SK-N-SH (cell line): Measurements from ENCODE around the gene NOCT. TPM values are rescaled to one million over a fixed set of nuclear protein-coding genes. Genes with fewer than 3 reads are reported as not detected.

Experiments
- CTCF ChIA-PET: fragments of 300-600, 350-600 bp; formaldehyde crosslinking; extraction: SDS; loops from one replicate; lab custom pipeline; 2021; lab: Yijun Ruan, JAX
- POLR2A ChIA-PET: fragments of 350-600 bp; sonication (Branson Sonifier 250); formaldehyde crosslinking; extraction: SDS; loops from one replicate; lab custom pipeline; 2020; ENCODE audit warnings: antibody characterized with exemption, inconsistent platforms; lab: Yijun Ruan, JAX
- DNase-seq: peaks from one replicate; pipeline ENCODE4 v3.0.0; 2012
- H2AFZ ChIP-seq: fragments of 200-600 bp; sonication (generic); 2 replicates; pipeline ENCODE4 v1.8.1; 2016; ENCODE audit warnings: antibody characterized with exemption, mild to moderate bottlenecking, low read depth
- H3F3A ChIP-seq: fragments of 200-600 bp; sonication (generic); replicated peaks from 2 replicates; pipeline ENCODE3; 2016; ENCODE audit warnings: antibody characterized with exemption, mild to moderate bottlenecking; ENCODE audit not compliant: insufficient read depth
- H3K27ac ChIP-seq, 2 experiments: fragments of 200-500 bp in 1 of 2; fragments of 200-600 bp in 1 of 2; sonication (Bioruptor generic) in 1 of 2; sonication (generic), shearing (Covaris generic) in 1 of 2; 2 replicates each; pipeline versions ENCODE4 v1.5.1 to v1.6.1; 2014 to 2016; ENCODE audit warnings: low read depth in 2 of 2, inconsistent platforms in 1 of 2, low read length in 1 of 2, mild to moderate bottlenecking in 1 of 2, mixed read lengths in 1 of 2
- H3K27me3 ChIP-seq: fragments of 200-600 bp; sonication (generic), shearing (Covaris generic); 2 replicates; pipeline ENCODE4 v1.6.1; 2016; ENCODE audit warnings: mixed run types; ENCODE audit not compliant: insufficient read depth
- H3K36me3 ChIP-seq, 2 experiments: fragments of 200-500 bp in 1 of 2; fragments of 200-600 bp in 1 of 2; sonication (Bioruptor generic) in 1 of 2; sonication (generic) in 1 of 2; replicated peaks in 1 of 2; 2 replicates each; pipeline versions ENCODE3 to v1.5.1; 2014 to 2016; ENCODE audit warnings: low read length in 1 of 2, mild to moderate bottlenecking in 1 of 2; ENCODE audit not compliant: insufficient read depth in 2 of 2, control insufficient read depth in 1 of 2
- H3K4me1 ChIP-seq, 2 experiments: fragments of 200-500 bp in 1 of 2; fragments of 200-600 bp in 1 of 2; sonication (Bioruptor generic) in 1 of 2; sonication (generic), shearing (Covaris generic) in 1 of 2; 2 replicates each; pipeline versions ENCODE4 v1.5.1 to v1.6.1; 2014 to 2016; ENCODE audit warnings: low read depth in 1 of 2, low read length in 1 of 2, mixed run types in 1 of 2; ENCODE audit not compliant: insufficient read depth in 2 of 2, control insufficient read depth in 1 of 2
- H3K4me2 ChIP-seq: fragments of 200-600 bp; sonication (generic), shearing (Covaris generic); 2 replicates; pipeline ENCODE4 v1.6.1; 2017; ENCODE audit warnings: mixed run types
- H3K4me3 ChIP-seq, 2 experiments: fragments of 200-500 bp in 1 of 2; fragments of 200-600 bp in 1 of 2; sonication (Bioruptor generic) in 1 of 2; sonication (generic), shearing (Covaris generic) in 1 of 2; 2 replicates each; pipeline versions ENCODE4 v1.5.1 to v1.8.1; 2014 to 2016; ENCODE audit warnings: low read depth in 2 of 2, inconsistent platforms in 1 of 2, low read length in 1 of 2, mild to moderate bottlenecking in 1 of 2, mixed read lengths in 1 of 2, moderate library complexity in 1 of 2
- H3K79me2 ChIP-seq: fragments of 200-600 bp; sonication (generic); 2 replicates; pipeline ENCODE4 v1.8.1; 2017; ENCODE audit warnings: mild to moderate bottlenecking; ENCODE audit not compliant: insufficient read depth
- H3K9ac ChIP-seq: fragments of 200-600 bp; sonication (generic); 2 replicates; pipeline ENCODE4 v1.6.1; 2017; ENCODE audit warnings: mixed run types
- H3K9me2 ChIP-seq: fragments of 200-600 bp; sonication (generic); 2 replicates; pipeline ENCODE4 v1.6.1; 2017; ENCODE audit warnings: mixed run types
- H3K9me3 ChIP-seq: fragments of 200-600 bp; sonication (generic); 2 replicates; pipeline ENCODE4 v1.6.1; 2017; ENCODE audit warnings: mixed run types, mild to moderate bottlenecking, moderate library complexity
- H4K20me1 ChIP-seq: fragments of 200-600 bp; sonication (generic); 2 replicates; pipeline ENCODE4 v1.6.1; 2017; ENCODE audit warnings: mild to moderate bottlenecking, mixed run types; ENCODE audit not compliant: insufficient read depth
- MAX ChIP-seq: IDR thresholded peaks from 2 replicates; pipeline ENCODE4 v1.4.0; 2012; ENCODE audit warnings: low read depth
- WGBS: methylation state at CpG from one replicate; pipeline ENCODE4 v1.1.6; 2017; ENCODE audit warnings: low lambda C conversion rate; 5-methylcytosine and 5-hydroxymethylcytosine counted together
- polyA plus RNA-seq, 3 experiments: library from polyadenylated mRNA; depleted of rRNA; stranded (reverse); fragments of >200 nt; gene quantifications; 2 replicates each; pipeline ENCODE4 v1.2.3, GENCODE V29; 2012
- small RNA-seq, 7 experiments: library from RNA; depleted of rRNA; stranded (forward); fragments of <200 nt; gene quantifications; one replicate each; pipeline ENCODE3, GENCODE V24; 2012
- TF ChIP-seq, protein P1 (sequence below): IDR thresholded peaks from 2 replicates; pipeline ENCODE4 v1.6.1; 2012; ENCODE audit warnings: mild to moderate bottlenecking, low read depth, low read length, moderate library complexity

Gene NOCT
- polyA plus RNA-seq, 1 of the 3 experiments (the other 2 are of a cell fraction), result 3.8 TPM

- Histone ChIP-seq H3K36me3 (no peaks in the 10 kb centered on the region), H3K9ac (no peak overlapping the region), H2AFZ (no peak overlapping the region), H3K79me2 (no peaks in the 10 kb centered on the region), H4K20me1 (no peaks in the 10 kb centered on the region), H3K4me3 (no peak overlapping the region), H3K4me1 (no peaks in the 10 kb centered on the region), H3K27ac (no peak overlapping the region), H3F3A (peaks cover 5% of the 10 kb centered on the region), H3K27me3 (no peaks in the 10 kb centered on the region), H3K9me3 (no peaks in the 10 kb centered on the region), H3K4me2 (no peak overlapping the region), H3K9me2 (no peaks in the 10 kb centered on the region)
- DNase-seq, result no peak
- ChIA-PET CTCF (interaction anchor here (0.7 to 1.4 kb wide), 4 partner anchors 61 to 88 kb away, joined by 3 to 5 read pairs (median 3); no protein-coding TSS in a partner anchor), POLR2A (no interaction called here)
- TF ChIP-seq MAX, result no peak
- TF ChIP-seq, protein P1, sequence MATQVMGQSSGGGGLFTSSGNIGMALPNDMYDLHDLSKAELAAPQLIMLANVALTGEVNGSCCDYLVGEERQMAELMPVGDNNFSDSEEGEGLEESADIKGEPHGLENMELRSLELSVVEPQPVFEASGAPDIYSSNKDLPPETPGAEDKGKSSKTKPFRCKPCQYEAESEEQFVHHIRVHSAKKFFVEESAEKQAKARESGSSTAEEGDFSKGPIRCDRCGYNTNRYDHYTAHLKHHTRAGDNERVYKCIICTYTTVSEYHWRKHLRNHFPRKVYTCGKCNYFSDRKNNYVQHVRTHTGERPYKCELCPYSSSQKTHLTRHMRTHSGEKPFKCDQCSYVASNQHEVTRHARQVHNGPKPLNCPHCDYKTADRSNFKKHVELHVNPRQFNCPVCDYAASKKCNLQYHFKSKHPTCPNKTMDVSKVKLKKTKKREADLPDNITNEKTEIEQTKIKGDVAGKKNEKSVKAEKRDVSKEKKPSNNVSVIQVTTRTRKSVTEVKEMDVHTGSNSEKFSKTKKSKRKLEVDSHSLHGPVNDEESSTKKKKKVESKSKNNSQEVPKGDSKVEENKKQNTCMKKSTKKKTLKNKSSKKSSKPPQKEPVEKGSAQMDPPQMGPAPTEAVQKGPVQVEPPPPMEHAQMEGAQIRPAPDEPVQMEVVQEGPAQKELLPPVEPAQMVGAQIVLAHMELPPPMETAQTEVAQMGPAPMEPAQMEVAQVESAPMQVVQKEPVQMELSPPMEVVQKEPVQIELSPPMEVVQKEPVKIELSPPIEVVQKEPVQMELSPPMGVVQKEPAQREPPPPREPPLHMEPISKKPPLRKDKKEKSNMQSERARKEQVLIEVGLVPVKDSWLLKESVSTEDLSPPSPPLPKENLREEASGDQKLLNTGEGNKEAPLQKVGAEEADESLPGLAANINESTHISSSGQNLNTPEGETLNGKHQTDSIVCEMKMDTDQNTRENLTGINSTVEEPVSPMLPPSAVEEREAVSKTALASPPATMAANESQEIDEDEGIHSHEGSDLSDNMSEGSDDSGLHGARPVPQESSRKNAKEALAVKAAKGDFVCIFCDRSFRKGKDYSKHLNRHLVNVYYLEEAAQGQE, result no peak
- WGBS, result 81% methylated on average over 12 of the region's 12 CpGs
Observed at GRCh38 chr4:139092271-139092670, 76.7 kb downstream of the NOCT start.

Small RNAs within 50 kb of the gene (small RNA-seq; reads per million reads assigned to genes)
- 0 reads per million in 7 experiments for gene RNU6-531P

Other genes with a start within 250 kb of the NOCT start
- gene ELF2, start 161.4 kb downstream of the NOCT start, polyA plus RNA-seq (2012; rRNA removed), result 14.0 and 19.1 TPM in 2 replicates